Fibroblast of pulmonary artery (primary cell): ENCODE measurements around the gene IFNGR1.
A peak's percentile ranks its signal among the peaks of the same experiment; 100 is the strongest.

Experiments
- DNase-seq: peaks from one replicate; pipeline ENCODE4 v3.0.0-alpha.2; 2010; ENCODE audit warnings: low read depth
- H3K4me3 ChIP-seq: replicated peaks from 2 replicates; pipeline ENCODE4 v1.5.1; 2011; ENCODE audit warnings: low read depth, mild to moderate bottlenecking, control low read depth, low read length, moderate library complexity
- TF ChIP-seq, protein P1 (sequence below): IDR thresholded peaks from 2 replicates; pipeline ENCODE4 v1.5.1; 2011; ENCODE audit warnings: mild to moderate bottlenecking, control low read depth, low read length, inconsistent platforms; ENCODE audit errors: missing control alignments

IFNGR1 gene

GRCh38 chr6:137236581-137237355 lies 17.6 kb upstream of the IFNGR1 start:
- no peak overlapping the region for H3K4me3 ChIP-seq
- no peak for DNase-seq
- TF ChIP-seq, protein P1, sequence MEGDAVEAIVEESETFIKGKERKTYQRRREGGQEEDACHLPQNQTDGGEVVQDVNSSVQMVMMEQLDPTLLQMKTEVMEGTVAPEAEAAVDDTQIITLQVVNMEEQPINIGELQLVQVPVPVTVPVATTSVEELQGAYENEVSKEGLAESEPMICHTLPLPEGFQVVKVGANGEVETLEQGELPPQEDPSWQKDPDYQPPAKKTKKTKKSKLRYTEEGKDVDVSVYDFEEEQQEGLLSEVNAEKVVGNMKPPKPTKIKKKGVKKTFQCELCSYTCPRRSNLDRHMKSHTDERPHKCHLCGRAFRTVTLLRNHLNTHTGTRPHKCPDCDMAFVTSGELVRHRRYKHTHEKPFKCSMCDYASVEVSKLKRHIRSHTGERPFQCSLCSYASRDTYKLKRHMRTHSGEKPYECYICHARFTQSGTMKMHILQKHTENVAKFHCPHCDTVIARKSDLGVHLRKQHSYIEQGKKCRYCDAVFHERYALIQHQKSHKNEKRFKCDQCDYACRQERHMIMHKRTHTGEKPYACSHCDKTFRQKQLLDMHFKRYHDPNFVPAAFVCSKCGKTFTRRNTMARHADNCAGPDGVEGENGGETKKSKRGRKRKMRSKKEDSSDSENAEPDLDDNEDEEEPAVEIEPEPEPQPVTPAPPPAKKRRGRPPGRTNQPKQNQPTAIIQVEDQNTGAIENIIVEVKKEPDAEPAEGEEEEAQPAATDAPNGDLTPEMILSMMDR, result no peak

DNA sequence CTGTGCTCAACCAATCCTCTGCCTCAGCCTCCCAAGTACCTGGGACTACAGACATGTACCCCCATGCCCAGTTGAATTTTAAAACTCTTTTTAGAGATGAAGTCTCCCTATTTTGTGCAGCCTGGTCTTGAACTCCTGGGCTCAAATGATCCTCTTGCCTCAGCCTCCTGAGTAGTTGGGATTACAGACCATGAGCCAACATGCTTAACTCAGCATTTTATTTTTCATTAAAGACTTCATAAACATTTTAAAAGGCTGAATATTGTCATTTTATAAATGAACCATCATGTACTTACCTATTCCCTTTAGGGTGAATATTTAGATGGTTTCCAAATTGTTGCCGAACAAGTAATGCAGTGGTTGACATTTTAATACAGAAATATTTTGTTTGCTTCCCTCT lies 16.5 kb upstream of the IFNGR1 start:
- no peak overlapping the region for H3K4me3 ChIP-seq
- TF ChIP-seq, protein P1, result no peak
- no peak for DNase-seq

DNA sequence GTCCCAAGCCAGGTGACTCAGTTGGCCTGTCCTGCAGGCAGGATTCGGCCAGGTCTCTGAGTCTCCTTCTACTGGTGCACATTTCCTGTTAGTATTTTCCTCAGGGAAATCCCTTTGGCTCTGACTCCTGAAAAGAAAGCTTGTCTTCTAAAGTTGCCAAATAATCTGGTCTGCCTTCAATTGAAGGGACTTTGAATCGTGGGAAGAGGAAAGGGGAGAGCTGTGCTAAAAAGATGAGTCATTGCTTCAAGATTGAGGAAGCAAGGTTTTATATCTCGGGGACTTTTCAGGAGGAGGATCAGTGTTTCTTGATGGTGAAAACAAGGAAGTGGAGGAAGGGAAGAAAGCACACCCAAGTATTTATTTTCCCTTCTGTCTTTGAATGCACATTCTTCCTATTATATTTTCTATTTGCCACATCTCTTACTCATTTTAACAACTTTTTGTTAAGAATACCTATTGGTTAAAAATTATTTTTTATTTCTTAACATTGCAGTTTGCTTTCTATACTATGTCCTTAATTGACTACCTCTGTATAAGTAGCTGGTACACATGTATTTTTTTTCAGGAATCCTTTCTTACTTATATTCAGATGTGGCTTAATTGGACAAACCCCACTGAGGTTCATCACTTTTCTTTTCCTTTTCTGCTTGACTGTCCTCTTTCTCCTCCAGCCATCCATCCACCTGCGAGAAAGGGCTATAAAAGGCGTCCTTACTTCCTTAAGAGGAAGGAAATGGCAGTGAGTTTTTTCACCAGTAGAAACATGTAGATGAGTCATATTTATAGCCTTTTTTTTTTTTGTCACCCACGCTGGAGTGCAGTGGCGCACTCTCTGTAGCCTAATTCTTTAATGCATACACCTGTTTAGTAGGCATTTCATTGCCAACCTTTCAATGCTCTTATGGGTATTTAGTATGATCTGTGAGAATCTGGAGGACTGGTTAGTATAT lies 15.0 kb upstream of the IFNGR1 start:
- no peak overlapping the region for H3K4me3 ChIP-seq
- TF ChIP-seq, protein P1, result no peak
- DNase-seq, result peak; percentile 98

GRCh38 chr6:137231895-137232294 lies 12.7 kb upstream of the IFNGR1 start:
- TF ChIP-seq, protein P1, result no peak
- H3K4me3 ChIP-seq, result no peak overlapping the region
- DNase-seq, result no peak

- H3K4me3 ChIP-seq, result no peak overlapping the region
- TF ChIP-seq, protein P1, result no peak
Observed at GRCh38 chr6:137230956-137231555, 11.9 kb upstream of the IFNGR1 start.

DNA sequence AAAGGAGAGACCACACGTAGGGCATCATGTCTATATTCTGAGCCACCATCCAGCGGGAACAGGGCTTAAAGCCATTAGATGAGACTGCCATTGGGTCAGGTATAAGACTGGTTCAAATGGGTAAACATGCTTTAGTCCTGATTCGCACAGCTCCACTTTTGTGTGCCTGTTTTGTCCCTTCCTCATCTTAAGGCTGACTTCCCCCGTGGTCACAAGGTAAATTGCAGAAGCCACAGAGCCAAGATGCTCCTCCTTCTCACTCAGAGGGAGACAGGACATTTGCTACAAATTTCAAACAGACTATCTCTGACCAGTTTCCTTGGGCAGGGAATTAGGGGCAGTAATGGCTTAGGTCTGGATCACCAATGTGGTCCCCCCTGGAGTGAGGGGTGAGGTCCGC lies 11.4 kb upstream of the IFNGR1 start:
- TF ChIP-seq, protein P1, result no peak
- no peak for DNase-seq
- no peak overlapping the region for H3K4me3 ChIP-seq

More at GRCh38 chr6:137230956-137231555, 11.9 kb upstream of the IFNGR1 start:
- DNase-seq, result no peak
